HepG2 (cell line): Measurements from ENCODE around the gene JAK2. TPM values are rescaled to one million over a fixed set of nuclear protein-coding genes. Genes with fewer than 3 reads are reported as not detected.

Source experiments
- FOXO1 ChIP-seq: sonication (generic); formaldehyde crosslinking; IDR thresholded peaks from 2 replicates; pipeline ENCODE4 v1.4.0; 2020; ENCODE audit warnings: missing genetic modification reagents
- GATAD2A ChIP-seq: IDR thresholded peaks from 2 replicates; pipeline ENCODE4 v1.6.1; 2016
- HNF4G ChIP-seq, 2 experiments: sonication (generic) in 1 of 2; formaldehyde crosslinking in 1 of 2; IDR thresholded peaks; 2 replicates each; pipeline versions ENCODE4 v1.4.0 to v1.6.1; 2011 to 2020; ENCODE audit warnings: borderline replicate concordance in 2 of 2, low read depth in 2 of 2, mild to moderate bottlenecking in 2 of 2, low read length in 1 of 2, missing genetic modification reagents in 1 of 2, moderate library complexity in 1 of 2
- HNRNPL ChIP-seq: fragments of 200-400 bp; formaldehyde crosslinking; IDR thresholded peaks from 2 replicates; pipeline ENCODE4 v1.6.1; 2017; ENCODE audit warnings: mild to moderate bottlenecking, low read depth, low read length
- NFRKB ChIP-seq: fragments of 450-650 bp; IDR thresholded peaks from 2 replicates; pipeline ENCODE4 v1.6.1; 2017
- RAD51 ChIP-seq: fragments of 450-650 bp; IDR thresholded peaks from 2 replicates; pipeline ENCODE4 v1.6.1; 2016; ENCODE audit warnings: borderline replicate concordance
- RBM39 ChIP-seq: fragments of 200-400 bp; formaldehyde crosslinking; IDR thresholded peaks from one replicate; pipeline ENCODE4 v1.6.1; 2018; ENCODE audit warnings: antibody characterized with exemption, mild to moderate bottlenecking, low read depth, low read length; ENCODE audit not compliant: poor library complexity, severe bottlenecking
- REL ChIP-seq: sonication (generic); formaldehyde crosslinking; conservative IDR thresholded peaks from 2 replicates; pipeline ENCODE4 v1.8.0; 2022; ENCODE audit warnings: mild to moderate bottlenecking, missing genetic modification reagents, moderate library complexity
- REXO4 ChIP-seq: sonication (generic); formaldehyde crosslinking; IDR thresholded peaks from 2 replicates; pipeline ENCODE4 v1.8.0; 2022; ENCODE audit warnings: missing genetic modification reagents, mild to moderate bottlenecking, borderline replicate concordance
- SMARCC2 ChIP-seq: fragments of 450-650 bp; IDR thresholded peaks from 2 replicates; pipeline ENCODE4 v1.6.1; 2017; ENCODE audit warnings: antibody characterized with exemption, mild to moderate bottlenecking
- YEATS2 ChIP-seq: sonication (generic); formaldehyde crosslinking; IDR thresholded peaks from 2 replicates; pipeline ENCODE4 v1.4.0; 2020; ENCODE audit warnings: missing genetic modification reagents, borderline replicate concordance
- ZBTB44 ChIP-seq: sonication (generic); formaldehyde crosslinking; IDR thresholded peaks from 2 replicates; pipeline ENCODE4 v1.4.0; 2020; ENCODE audit warnings: missing genetic modification reagents
- ZNF232 ChIP-seq: sonication (generic); formaldehyde crosslinking; IDR thresholded peaks from 2 replicates; pipeline ENCODE4 v1.4.0; 2020; ENCODE audit warnings: missing genetic modification reagents, borderline replicate concordance
- polyA plus RNA-seq, 8 experiments: library from polyadenylated mRNA; depleted of rRNA in 3 of 8; stranded (reverse) in 7 of 8; unstranded in 1 of 8; fragments of >200 nt; fragmentation: Illumina TruSeq in 4 of 8; extraction: Trizol in 4 of 8; gene quantifications; 2 replicates each; pipeline versions ENCODE4 v1.2.1 to v1.2.3, GENCODE V29; 2011 to 2016; ENCODE audit warnings: low read depth in 4 of 8, missing spikeins in 1 of 8, mixed read lengths in 1 of 8; ENCODE audit not compliant: insufficient read depth in 1 of 8
- total RNA-seq, 5 experiments: library from RNA; depleted of rRNA; stranded (reverse); fragments of >200 nt; fragmentation: Illumina TruSeq; extraction: Trizol; gene quantifications; 2 replicates each; pipeline ENCODE4 v1.2.3, GENCODE V29; 2016; ENCODE audit warnings: low read depth in 1 of 5
- TF ChIP-seq, protein P1 (sequence below): sonication (generic); formaldehyde crosslinking; IDR thresholded peaks from 2 replicates; pipeline ENCODE4 v1.4.0; 2020; ENCODE audit warnings: mild to moderate bottlenecking, missing genetic modification reagents
- TF ChIP-seq, protein P2 (sequence below): sonication (generic); formaldehyde crosslinking; IDR thresholded peaks from 2 replicates; pipeline ENCODE4 v1.9.0; 2022; ENCODE audit warnings: low read depth, missing genetic modification reagents
- TF ChIP-seq, protein P3 (sequence below): IDR thresholded peaks from 2 replicates; pipeline ENCODE4 v1.6.1; 2012; ENCODE audit warnings: inconsistent platforms
- TF ChIP-seq, protein P4 (sequence below): IDR thresholded peaks from 2 replicates; pipeline ENCODE4 v1.6.1; 2016; ENCODE audit warnings: missing genetic modification reagents, missing compliant biosample characterization

The JAK2 gene
- total and polyA plus RNA-seq, 2 of the 13 experiments (the other 11 are each of a cell fraction or from before 2014, with no cell fraction given), result 1.1 to 4.1 TPM

DNA sequence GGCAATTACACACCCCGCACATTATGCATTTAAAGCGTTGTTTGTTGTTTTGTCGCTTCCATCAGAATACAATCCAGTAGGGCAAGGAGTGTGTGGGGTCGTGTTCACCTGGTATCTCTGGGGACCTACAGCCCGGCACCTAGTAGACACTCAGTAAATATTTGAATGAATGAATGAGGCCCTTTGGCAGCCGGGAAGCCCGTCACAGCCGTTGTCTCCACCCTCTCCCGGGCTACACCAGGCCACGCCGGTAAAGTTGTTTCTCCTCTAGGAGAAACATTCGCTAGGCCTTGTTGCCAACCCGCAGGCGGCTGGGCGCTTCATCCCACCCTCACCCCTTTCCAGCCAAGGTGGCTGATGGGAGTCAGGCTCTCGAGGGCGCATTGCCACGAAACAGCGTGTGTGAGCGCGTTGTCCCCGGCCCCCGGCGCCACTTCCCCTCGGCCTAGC lies 876 bp upstream of the JAK2 start (continued):
- TF ChIP-seq, protein P1, sequence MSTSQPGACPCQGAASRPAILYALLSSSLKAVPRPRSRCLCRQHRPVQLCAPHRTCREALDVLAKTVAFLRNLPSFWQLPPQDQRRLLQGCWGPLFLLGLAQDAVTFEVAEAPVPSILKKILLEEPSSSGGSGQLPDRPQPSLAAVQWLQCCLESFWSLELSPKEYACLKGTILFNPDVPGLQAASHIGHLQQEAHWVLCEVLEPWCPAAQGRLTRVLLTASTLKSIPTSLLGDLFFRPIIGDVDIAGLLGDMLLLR (CRISPR knock-in tag), result no peak
- TF ChIP-seq RAD51, result no peak
- TF ChIP-seq YEATS2 (CRISPR knock-in tag), result no peak
- TF ChIP-seq HNRNPL, result 0 out of 2 replicates have a peak, but pooled peaks have one; percentile 54
- TF ChIP-seq SMARCC2, result no peak
- TF ChIP-seq REXO4 (CRISPR knock-in tag), result no peak
- peak; percentile 75 for TF ChIP-seq RBM39
- no peak for TF ChIP-seq HNF4G (IDR thresholded peaks at IDR 0.05; ENCODE audit: borderline replicate concordance, low read depth, low read length)
- 0 out of 2 replicates have a peak, but pooled peaks have one; percentile 11 for TF ChIP-seq HNF4G (CRISPR knock-in tag; IDR thresholded peaks at IDR 0.05; ENCODE audit: borderline replicate concordance, low read depth)
- TF ChIP-seq, protein P2, sequence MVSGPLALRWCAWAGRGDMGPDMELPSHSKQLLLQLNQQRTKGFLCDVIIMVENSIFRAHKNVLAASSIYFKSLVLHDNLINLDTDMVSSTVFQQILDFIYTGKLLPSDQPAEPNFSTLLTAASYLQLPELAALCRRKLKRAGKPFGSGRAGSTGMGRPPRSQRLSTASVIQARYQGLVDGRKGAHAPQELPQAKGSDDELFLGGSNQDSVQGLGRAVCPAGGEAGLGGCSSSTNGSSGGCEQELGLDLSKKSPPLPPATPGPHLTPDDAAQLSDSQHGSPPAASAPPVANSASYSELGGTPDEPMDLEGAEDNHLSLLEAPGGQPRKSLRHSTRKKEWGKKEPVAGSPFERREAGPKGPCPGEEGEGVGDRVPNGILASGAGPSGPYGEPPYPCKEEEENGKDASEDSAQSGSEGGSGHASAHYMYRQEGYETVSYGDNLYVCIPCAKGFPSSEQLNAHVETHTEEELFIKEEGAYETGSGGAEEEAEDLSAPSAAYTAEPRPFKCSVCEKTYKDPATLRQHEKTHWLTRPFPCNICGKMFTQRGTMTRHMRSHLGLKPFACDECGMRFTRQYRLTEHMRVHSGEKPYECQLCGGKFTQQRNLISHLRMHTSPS (CRISPR knock-in tag), result no peak
- TF ChIP-seq ZNF232, result no peak
- 0 out of 2 replicates have a peak, but pooled peaks have one; percentile 20 for TF ChIP-seq GATAD2A
- peak; percentile 86; the same call in 1 of the 2 replicates for TF ChIP-seq REL (CRISPR knock-in tag)
- TF ChIP-seq ZBTB44 (CRISPR knock-in tag), result no peak
- TF ChIP-seq, protein P3, sequence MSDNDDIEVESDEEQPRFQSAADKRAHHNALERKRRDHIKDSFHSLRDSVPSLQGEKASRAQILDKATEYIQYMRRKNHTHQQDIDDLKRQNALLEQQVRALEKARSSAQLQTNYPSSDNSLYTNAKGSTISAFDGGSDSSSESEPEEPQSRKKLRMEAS, result 0 out of 2 replicates have a peak, but pooled peaks have one; percentile 58
- TF ChIP-seq NFRKB, result no peak
- TF ChIP-seq FOXO1, result 0 out of 2 replicates have a peak, but pooled peaks have one; percentile 4
- TF ChIP-seq, protein P4, sequence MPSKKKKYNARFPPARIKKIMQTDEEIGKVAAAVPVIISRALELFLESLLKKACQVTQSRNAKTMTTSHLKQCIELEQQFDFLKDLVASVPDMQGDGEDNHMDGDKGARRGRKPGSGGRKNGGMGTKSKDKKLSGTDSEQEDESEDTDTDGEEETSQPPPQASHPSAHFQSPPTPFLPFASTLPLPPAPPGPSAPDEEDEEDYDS, result no peak
- TF ChIP-seq, all 625 proteins: peak for 25
